RWPE2 (cell line): ENCODE measurements around the gene SLBP.

Experiments used
- ATAC-seq: fragments of 200-7000 bp; cut with Tn5 transposase; 3 replicates; pipeline ENCODE4 v1.9.1; 2021; ENCODE audit warnings: low read depth
- DNase-seq: peaks from one replicate; pipeline ENCODE4 v3.0.0-alpha.2; 2020; ENCODE audit warnings: low spot score
- H3K27ac ChIP-seq: fragments of 450-650 bp; 2 replicates; pipeline ENCODE4 v1.5.1; 2017; ENCODE audit warnings: mild to moderate bottlenecking; ENCODE audit not compliant: poor library complexity, severe bottlenecking
- H3K27me3 ChIP-seq: fragments of 250-450 bp; sonication (Bioruptor Pico); 2 replicates; pipeline ENCODE4 v1.5.1; 2021; ENCODE audit warnings: mild to moderate bottlenecking, moderate library complexity; ENCODE audit not compliant: insufficient read depth, poor library complexity, severe bottlenecking
- H3K36me3 ChIP-seq: fragments of 250-450 bp; sonication (Bioruptor Pico); 2 replicates; pipeline ENCODE4 v1.5.1; 2020; ENCODE audit warnings: low read depth, mild to moderate bottlenecking, moderate library complexity
- H3K4me1 ChIP-seq: fragments of 250-450 bp; sonication (Bioruptor Pico); 2 replicates; pipeline ENCODE4 v1.5.1; 2021; ENCODE audit warnings: mild to moderate bottlenecking, moderate library complexity; ENCODE audit not compliant: insufficient read depth, poor library complexity, severe bottlenecking
- H3K4me3 ChIP-seq: fragments of 250-450 bp; sonication (Bioruptor Pico); 2 replicates; pipeline ENCODE4 v1.5.1; 2021; ENCODE audit warnings: mild to moderate bottlenecking, moderate library complexity; ENCODE audit not compliant: severe bottlenecking
- H3K9me3 ChIP-seq: fragments of 250-450 bp; sonication (Bioruptor Pico); 2 replicates; pipeline ENCODE4 v1.5.1; 2021; ENCODE audit warnings: mild to moderate bottlenecking, moderate library complexity; ENCODE audit not compliant: severe bottlenecking
- TF ChIP-seq, protein P1 (sequence below): fragments of 450-650 bp; IDR thresholded peaks from one replicate; pipeline ENCODE4 v1.5.1; 2017; ENCODE audit warnings: mild to moderate bottlenecking, moderate library complexity; ENCODE audit not compliant: poor library complexity, severe bottlenecking

Gene SLBP

DNA sequence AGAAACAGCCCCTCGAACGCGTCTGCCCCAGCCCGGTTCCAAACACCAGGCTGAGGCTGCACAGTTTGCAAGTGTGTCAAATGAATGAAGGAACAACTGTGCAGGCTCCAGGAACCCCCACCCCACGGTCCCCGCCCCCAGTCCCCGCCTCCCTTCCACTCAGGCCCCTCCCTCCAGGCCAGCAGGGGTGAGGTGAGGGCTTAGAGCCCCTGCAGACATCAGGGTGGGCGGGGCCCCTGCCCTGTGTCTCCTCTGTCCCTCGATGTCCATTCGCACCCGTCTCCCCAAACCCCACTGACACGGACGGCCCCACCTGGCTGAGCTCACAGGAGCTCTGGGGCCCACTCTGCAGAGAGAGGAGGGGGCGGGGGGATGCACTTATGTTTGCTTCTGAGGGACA, 37.7 kb upstream of the SLBP start:
- TF ChIP-seq, protein P1, sequence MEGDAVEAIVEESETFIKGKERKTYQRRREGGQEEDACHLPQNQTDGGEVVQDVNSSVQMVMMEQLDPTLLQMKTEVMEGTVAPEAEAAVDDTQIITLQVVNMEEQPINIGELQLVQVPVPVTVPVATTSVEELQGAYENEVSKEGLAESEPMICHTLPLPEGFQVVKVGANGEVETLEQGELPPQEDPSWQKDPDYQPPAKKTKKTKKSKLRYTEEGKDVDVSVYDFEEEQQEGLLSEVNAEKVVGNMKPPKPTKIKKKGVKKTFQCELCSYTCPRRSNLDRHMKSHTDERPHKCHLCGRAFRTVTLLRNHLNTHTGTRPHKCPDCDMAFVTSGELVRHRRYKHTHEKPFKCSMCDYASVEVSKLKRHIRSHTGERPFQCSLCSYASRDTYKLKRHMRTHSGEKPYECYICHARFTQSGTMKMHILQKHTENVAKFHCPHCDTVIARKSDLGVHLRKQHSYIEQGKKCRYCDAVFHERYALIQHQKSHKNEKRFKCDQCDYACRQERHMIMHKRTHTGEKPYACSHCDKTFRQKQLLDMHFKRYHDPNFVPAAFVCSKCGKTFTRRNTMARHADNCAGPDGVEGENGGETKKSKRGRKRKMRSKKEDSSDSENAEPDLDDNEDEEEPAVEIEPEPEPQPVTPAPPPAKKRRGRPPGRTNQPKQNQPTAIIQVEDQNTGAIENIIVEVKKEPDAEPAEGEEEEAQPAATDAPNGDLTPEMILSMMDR: no peak
- Histone ChIP-seq H3K36me3 (peaks cover 3% of the 10 kb centered on the region; the same call in 1 of the 2 replicates), H3K27ac (no peak overlapping the region), H3K9me3 (no peaks in the 10 kb centered on the region), H3K27me3 (no peaks in the 10 kb centered on the region), H3K4me1 (peaks cover 14% of the 10 kb centered on the region), H3K4me3 (no peak overlapping the region)
- no peak for DNase-seq
- no peak for ATAC-seq

GRCh38 chr4:1749370-1749769, 37.3 kb upstream of the SLBP start:
- no peak for ATAC-seq
- H3K36me3 ChIP-seq: peaks cover 7% of the 10 kb centered on the region; the same call in 1 of the 2 replicates
- no peaks in the 10 kb centered on the region for H3K9me3 ChIP-seq
- H3K27ac ChIP-seq: no peak overlapping the region
- H3K27me3 ChIP-seq: no peaks in the 10 kb centered on the region
- H3K4me3 ChIP-seq: no peak overlapping the region
- H3K4me1 ChIP-seq: peaks cover 14% of the 10 kb centered on the region
- no peak for DNase-seq
- TF ChIP-seq, protein P1: no peak

- ATAC-seq (peak; percentile 32), DNase-seq (no peak)
- H3K9me3 ChIP-seq: no peaks in the 10 kb centered on the region
- TF ChIP-seq, protein P1: peak; percentile 73
- no peak overlapping the region for H3K4me3 ChIP-seq
- H3K27ac ChIP-seq: no peak overlapping the region
- peaks cover 11% of the 10 kb centered on the region; the same call in 1 of the 2 replicates for H3K36me3 ChIP-seq
- peaks cover 14% of the 10 kb centered on the region for H3K4me1 ChIP-seq
- no peaks in the 10 kb centered on the region for H3K27me3 ChIP-seq
Observed at GRCh38 chr4:1748465-1748995, 36.4 kb upstream of the SLBP start.

DNA sequence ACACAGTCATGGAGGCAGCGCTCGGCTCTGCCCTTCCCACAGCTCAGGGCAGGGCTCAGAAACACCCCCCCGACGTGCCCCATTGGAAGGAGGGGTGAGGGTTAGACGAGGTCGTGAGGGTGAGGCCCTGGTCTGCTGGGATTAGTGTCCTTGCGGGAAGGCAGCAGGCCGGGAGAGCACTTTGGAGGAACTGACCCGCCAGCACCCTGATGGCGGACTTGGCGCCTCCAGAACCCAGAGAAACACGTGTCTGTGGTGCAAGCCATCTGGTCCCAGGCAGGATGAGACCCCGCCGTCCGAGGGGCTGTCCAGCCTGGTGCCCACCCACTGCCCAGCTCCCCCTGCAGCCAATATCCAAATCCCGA, 35.5 kb upstream of the SLBP start:
- Histone ChIP-seq H3K27me3 (no peaks in the 10 kb centered on the region), H3K27ac (no peak overlapping the region), H3K4me3 (no peak overlapping the region), H3K9me3 (no peaks in the 10 kb centered on the region), H3K36me3 (peaks cover 13% of the 10 kb centered on the region; the same call in 1 of the 2 replicates), H3K4me1 (peaks cover 7% of the 10 kb centered on the region)
- ATAC-seq (no peak), DNase-seq (no peak)
- TF ChIP-seq, protein P1: no peak

- Histone ChIP-seq H3K4me3 (no peak overlapping the region), H3K4me1 (peaks cover 2% of the 10 kb centered on the region), H3K27ac (no peak overlapping the region), H3K27me3 (no peaks in the 10 kb centered on the region), H3K9me3 (no peaks in the 10 kb centered on the region), H3K36me3 (peaks cover 18% of the 10 kb centered on the region)
- ATAC-seq (no peak), DNase-seq (no peak)
- TF ChIP-seq, protein P1: no peak
Observed at GRCh38 chr4:1746919-1747602, 34.9 kb upstream of the SLBP start.
